Thymus (tissue), 14 donors: ENCODE measurements around the gene ZNF48. TPM values are rescaled to one million over a fixed set of nuclear protein-coding genes. Genes with fewer than 3 reads are reported as not detected.

Experiments used
- DNase-seq, 9 donors: peaks; one replicate each; pipeline ENCODE4 v3.0.0-alpha.2; 2013; ENCODE audit warnings: low spot score in 9 of 9, low read depth in 6 of 9, missing footprints in 1 of 9
- H3K27ac ChIP-seq, 2 donors: one replicate each; pipeline ENCODE4 v1.5.1; 2013; ENCODE audit warnings: control low read depth in 1 of 2, low read depth in 1 of 2, low read length in 1 of 2, mild to moderate bottlenecking in 1 of 2, moderate library complexity in 1 of 2
- H3K27me3 ChIP-seq, 2 donors: one replicate each; pipeline ENCODE4 v1.5.1; 2013; ENCODE audit warnings: low read length in 1 of 2; ENCODE audit not compliant: control insufficient read depth in 2 of 2, insufficient read depth in 1 of 2
- H3K36me3 ChIP-seq, 2 donors: one replicate each; pipeline ENCODE4 v1.5.1; 2013; ENCODE audit warnings: low read length in 1 of 2, mild to moderate bottlenecking in 1 of 2, moderate library complexity in 1 of 2; ENCODE audit not compliant: control insufficient read depth in 2 of 2, insufficient read depth in 2 of 2
- H3K4me1 ChIP-seq, 2 donors: one replicate each; pipeline ENCODE4 v1.5.1; 2013; ENCODE audit warnings: low read length in 2 of 2; ENCODE audit not compliant: control insufficient read depth in 2 of 2, insufficient read depth in 2 of 2
- H3K4me3 ChIP-seq, 2 donors: one replicate each; pipeline ENCODE4 v1.5.1; 2013; ENCODE audit warnings: low read length in 2 of 2, control low read depth in 1 of 2, mild to moderate bottlenecking in 1 of 2
- H3K9me3 ChIP-seq, 2 donors: one replicate each; pipeline ENCODE4 v1.5.1; 2013; ENCODE audit warnings: low read length in 1 of 2, mild to moderate bottlenecking in 1 of 2; ENCODE audit not compliant: control insufficient read depth in 2 of 2, insufficient read depth in 1 of 2
- WGBS: extraction: QIAGEN DNeasy Blood & Tissue Kit; methylation state at CpG from one replicate; pipeline ENCODE4 v1.1.7; 2013; 5-methylcytosine and 5-hydroxymethylcytosine counted together
- long read RNA-seq, 10 donors: transcript quantifications; one replicate each; lab custom pipeline, GENCODE V29; 2026
- polyA plus RNA-seq: library from polyadenylated mRNA; stranded (reverse); fragments of 200-250 nt; gene quantifications from one replicate; pipeline ENCODE4 v1.2.3, GENCODE V29; 2013
- total RNA-seq: library from RNA; stranded (reverse); fragments of 120-200 nt; gene quantifications from one replicate; pipeline ENCODE4 v1.2.4, GENCODE V29; 2013
- donor health status: healthy.

Gene ZNF48
- total RNA-seq (12.9 TPM), polyA plus RNA-seq (5.9 TPM)
- long read RNA-seq, donor 1, partial matches to known transcripts: 5 of 6 reads
- long read RNA-seq, donor 1, other reads (novel, unspliced or antisense): 0 of 6 reads
- long read RNA-seq, donor 2: 0 reads
- long read RNA-seq, donor 3, transcript ZNF48-203 (3 exons, 912 nt): major isoform, 6 of 235 reads
- long read RNA-seq, donor 3, partial matches to known transcripts: 145 of 235 reads
- long read RNA-seq, donor 3, other reads (novel, unspliced or antisense): 82 of 235 reads
- long read RNA-seq, donor 4, partial matches to known transcripts: 0 of 3 reads
- long read RNA-seq, donor 4, other reads (novel, unspliced or antisense): 0 of 3 reads
- long read RNA-seq, donor 5, transcript ZNF48-203 (3 exons, 912 nt): major isoform, 11 of 14 reads
- long read RNA-seq, donor 5, partial matches to known transcripts: 0 of 14 reads
- long read RNA-seq, donor 5, other reads (novel, unspliced or antisense): 0 of 14 reads
- long read RNA-seq, donor 6, partial matches to known transcripts: 0 of 7 reads
- long read RNA-seq, donor 6, other reads (novel, unspliced or antisense): 0 of 7 reads
- long read RNA-seq, donor 7, transcript ZNF48-203 (3 exons, 912 nt): major isoform, 7 of 108 reads
- long read RNA-seq, donor 7, partial matches to known transcripts: 67 of 108 reads
- long read RNA-seq, donor 7, other reads (novel, unspliced or antisense): 32 of 108 reads
- long read RNA-seq, donor 8, partial matches to known transcripts: 31 of 54 reads
- long read RNA-seq, donor 8, other reads (novel, unspliced or antisense): 23 of 54 reads
- long read RNA-seq, donor 9, partial matches to known transcripts: 65 of 124 reads
- long read RNA-seq, donor 9, other reads (novel, unspliced or antisense): 51 of 124 reads
- long read RNA-seq, donor 10, partial matches to known transcripts: 90 of 123 reads
- long read RNA-seq, donor 10, other reads (novel, unspliced or antisense): 29 of 123 reads

DNA sequence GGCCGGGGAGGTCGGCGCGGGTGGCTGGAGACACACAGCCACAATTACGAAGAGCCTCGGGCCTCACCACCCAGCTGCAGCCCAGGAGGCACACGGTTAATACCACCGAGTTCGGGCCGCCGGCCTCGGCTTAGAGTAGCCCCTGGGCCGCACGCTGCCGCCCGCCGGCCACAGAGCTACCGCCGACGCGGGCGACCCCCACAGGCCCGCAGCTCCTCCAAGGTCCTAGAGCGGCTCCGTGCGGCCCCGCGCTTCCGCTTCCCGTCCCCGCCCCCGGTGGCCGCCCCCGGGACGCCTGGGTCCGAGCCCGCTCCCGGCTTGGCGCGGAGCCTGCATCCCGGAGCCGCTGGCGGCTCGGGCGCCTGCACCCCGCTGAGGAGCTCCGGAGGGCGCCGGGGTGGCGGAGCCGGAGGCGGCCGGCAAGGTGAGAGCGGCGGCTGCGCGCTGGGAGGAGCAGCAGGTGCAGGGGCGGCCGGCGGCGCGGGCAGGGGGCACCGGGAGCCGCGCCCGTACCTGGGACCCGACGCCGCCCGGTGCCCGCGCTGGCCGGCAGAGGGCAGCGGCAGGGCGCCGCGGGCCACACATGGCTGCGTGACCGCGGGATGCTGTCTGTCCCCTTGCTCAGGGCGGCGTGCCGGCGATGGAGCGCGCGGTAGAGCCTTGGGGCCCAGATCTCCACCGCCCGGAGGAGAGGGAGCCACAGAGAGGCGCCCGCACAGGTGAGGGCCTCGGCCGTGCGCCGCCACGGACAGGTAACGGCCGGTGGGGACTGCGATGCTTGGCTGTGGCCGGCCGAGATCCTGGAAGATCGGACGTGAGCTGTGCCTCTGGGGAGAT, at the start of gene ZNF48:
Gene ZNF48 (plus strand): TSS at position 266 of the 837 bp plus-strand sequence. CDS start 375 bp downstream, at position 641.
- DNase-seq: peak in 3 of 9 donors; percentile 65 to 80 (median 66)
- H3K4me3 ChIP-seq: peak within 1 kb of the TSS; percentile 92 to 99
- H3K27ac ChIP-seq: peak within 1 kb of the TSS; percentile 59 to 85
- WGBS: under 1% methylated on average over 103 of the region's 103 CpGs
- H3K4me1 ChIP-seq: peaks cover 22 to 49% of the 10 kb centered on the region in 2 donors
- peaks cover 0 to 4% of the 10 kb centered on the region in 2 donors for H3K9me3 ChIP-seq
- H3K27me3 ChIP-seq: peaks cover 0 to 9% of the 10 kb centered on the region in 2 donors
- peaks cover 16 to 18% of the 10 kb centered on the region in 2 donors for H3K36me3 ChIP-seq

DNA sequence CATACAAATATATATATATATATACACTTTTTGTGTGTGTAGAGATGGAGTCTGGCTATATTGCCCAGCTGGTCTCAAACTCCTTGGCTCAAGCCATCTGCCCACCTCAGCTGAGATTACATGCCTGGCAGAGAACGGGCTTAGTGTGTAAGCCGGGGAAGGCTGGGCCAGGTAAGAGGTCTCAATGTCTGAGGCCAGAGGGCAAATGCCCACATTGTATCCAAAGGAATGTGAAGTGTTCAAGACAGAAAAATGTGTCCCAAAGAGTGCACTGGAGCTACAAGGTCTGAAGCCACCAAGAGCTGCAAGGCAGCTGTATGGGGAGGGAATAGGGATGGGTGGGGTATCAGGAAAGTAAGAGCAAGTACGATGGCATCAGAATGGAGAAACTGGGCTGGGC, 48.9 kb upstream of the ZNF48 start:
- 98% methylated on average over 3 of the region's 3 CpGs for WGBS
- H3K4me1 ChIP-seq: peaks cover 9 to 23% of the 10 kb centered on the region in 2 donors
- peaks cover 0 to 8% of the 10 kb centered on the region in 2 donors for H3K9me3 ChIP-seq
- DNase-seq: no peak
- no peak overlapping the region for H3K4me3 ChIP-seq
- H3K27ac ChIP-seq: no peak overlapping the region
- H3K36me3 ChIP-seq: peaks cover 12 to 18% of the 10 kb centered on the region in 2 donors
- H3K27me3 ChIP-seq: no peaks in the 10 kb centered on the region

DNA sequence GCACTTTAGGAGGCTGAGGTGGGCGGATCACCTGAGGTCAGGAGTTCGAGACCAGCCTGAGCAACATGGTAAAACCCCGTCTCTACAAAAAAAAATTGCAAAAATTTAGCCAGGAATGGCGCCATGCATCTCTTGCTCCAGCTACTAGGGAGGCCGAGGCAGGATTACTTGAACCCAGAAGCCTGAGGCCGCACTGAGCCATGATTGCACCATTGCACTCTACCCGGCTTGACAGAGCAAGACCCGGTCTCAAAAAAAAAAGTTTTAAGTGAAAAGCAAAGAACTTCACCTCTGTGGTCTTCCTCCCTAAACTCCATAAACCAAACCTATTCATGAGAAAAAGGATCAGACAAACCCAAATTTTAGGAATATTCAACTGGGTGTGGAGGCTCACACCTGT, 47.1 kb upstream of the ZNF48 start:
- H3K27ac ChIP-seq: no peak overlapping the region
- no peak overlapping the region for H3K4me3 ChIP-seq
- peaks cover 0 to 4% of the 10 kb centered on the region in 2 donors for H3K9me3 ChIP-seq
- WGBS: 98% methylated on average over 8 of the region's 8 CpGs
- H3K4me1 ChIP-seq: peaks cover 5 to 8% of the 10 kb centered on the region in 2 donors
- no peaks in the 10 kb centered on the region for H3K27me3 ChIP-seq
- no peak for DNase-seq
- peaks cover 29 to 36% of the 10 kb centered on the region in 2 donors for H3K36me3 ChIP-seq

DNA sequence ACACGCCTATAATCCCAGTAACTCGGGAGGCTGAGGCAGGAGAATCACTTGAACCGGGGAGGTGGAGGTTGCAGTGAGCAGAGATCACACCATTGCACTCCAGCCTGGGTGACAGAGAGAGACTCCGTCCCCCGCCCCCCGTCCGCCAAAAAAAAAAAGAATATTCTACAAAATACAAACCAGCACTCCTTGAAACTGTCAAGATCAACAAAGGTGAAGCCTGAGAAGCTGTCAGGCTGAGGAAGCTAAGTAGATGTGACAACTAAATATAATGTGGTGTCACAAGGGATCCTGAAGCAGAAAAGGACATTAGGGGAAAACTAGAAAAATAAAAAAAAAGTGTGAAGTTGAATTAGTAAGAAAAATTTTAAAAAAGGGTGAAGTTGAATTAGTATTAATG, 46.3 kb upstream of the ZNF48 start:
- no peak for DNase-seq
- Histone ChIP-seq H3K27me3 (no peaks in the 10 kb centered on the region), H3K36me3 (peaks cover 35 to 44% of the 10 kb centered on the region in 2 donors), H3K27ac (no peak overlapping the region), H3K4me3 (no peak overlapping the region), H3K9me3 (peaks cover 0 to 3% of the 10 kb centered on the region in 2 donors), H3K4me1 (peaks cover under 1 to 4% of the 10 kb centered on the region in 2 donors)
- 98% methylated on average over 7 of the region's 7 CpGs for WGBS

DNA sequence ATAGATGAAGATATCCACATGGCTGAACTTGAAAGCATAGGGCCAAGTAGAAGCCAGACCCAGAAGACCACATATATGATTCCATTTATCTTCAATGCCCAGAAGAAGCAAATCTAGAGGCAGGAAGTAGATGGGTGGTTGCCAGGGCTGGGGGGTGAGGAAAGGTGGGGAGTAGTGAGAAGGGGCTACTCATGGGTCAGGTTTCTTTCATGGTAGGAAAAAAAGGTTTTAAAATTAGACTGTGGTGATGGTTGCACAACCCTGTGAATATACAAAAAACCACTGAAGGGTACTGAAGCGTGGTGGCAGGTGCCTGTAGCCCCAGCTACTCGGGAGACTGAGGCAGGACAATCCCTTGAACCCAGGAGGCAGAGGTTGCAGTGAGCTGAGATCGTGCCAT, 45.5 kb upstream of the ZNF48 start:
- Histone ChIP-seq H3K27ac (no peak overlapping the region), H3K27me3 (no peaks in the 10 kb centered on the region), H3K36me3 (peaks cover 35 to 45% of the 10 kb centered on the region in 2 donors), H3K9me3 (peaks cover 0 to 3% of the 10 kb centered on the region in 2 donors), H3K4me1 (peaks cover 8 to 11% of the 10 kb centered on the region in 2 donors), H3K4me3 (no peak overlapping the region)
- WGBS: 93% methylated on average over 3 of the region's 3 CpGs
- no peak for DNase-seq

DNA sequence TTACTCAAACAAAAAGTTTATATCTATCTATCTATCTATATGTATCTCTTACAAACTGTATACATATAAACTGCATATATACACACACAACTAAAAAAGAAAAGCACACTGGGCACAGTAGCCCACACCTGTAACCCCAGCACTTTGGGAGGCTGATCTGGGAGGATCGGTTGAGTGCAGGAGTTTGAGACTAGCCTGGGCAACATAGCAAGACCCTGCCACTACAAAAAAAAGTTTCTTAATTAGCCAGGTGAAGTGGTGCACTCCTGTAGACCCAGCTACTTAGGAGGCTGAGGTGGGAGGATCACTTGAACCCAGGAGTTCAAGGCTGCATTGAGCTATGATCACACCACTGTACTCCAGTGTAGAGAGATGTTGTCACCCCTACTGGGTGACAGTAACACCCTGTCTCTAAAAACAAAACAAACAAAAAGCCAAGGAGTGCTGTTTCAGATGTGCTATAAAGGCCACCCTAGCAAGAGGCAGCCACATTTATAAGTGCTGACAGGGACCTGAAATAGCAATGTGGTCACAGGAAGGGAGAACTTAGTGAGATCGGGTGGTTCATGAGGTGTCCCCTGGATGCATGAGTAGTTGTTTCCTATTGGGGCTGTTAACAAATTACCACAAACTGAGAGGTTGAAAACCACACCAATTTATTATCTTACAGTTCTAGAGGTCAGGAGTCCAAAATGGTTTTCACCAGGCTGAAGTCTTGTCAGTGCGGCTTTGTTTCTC, 44.9 kb upstream of the ZNF48 start:
- no peak for DNase-seq
- H3K9me3 ChIP-seq: peaks cover 0 to 3% of the 10 kb centered on the region in 2 donors
- peaks cover 8 to 13% of the 10 kb centered on the region in 2 donors for H3K4me1 ChIP-seq
- H3K27ac ChIP-seq: no peak overlapping the region
- H3K36me3 ChIP-seq: peaks cover 35 to 45% of the 10 kb centered on the region in 2 donors
- no peak overlapping the region for H3K4me3 ChIP-seq
- no peaks in the 10 kb centered on the region for H3K27me3 ChIP-seq
- 94% methylated on average over 3 of the region's 3 CpGs for WGBS

DNA sequence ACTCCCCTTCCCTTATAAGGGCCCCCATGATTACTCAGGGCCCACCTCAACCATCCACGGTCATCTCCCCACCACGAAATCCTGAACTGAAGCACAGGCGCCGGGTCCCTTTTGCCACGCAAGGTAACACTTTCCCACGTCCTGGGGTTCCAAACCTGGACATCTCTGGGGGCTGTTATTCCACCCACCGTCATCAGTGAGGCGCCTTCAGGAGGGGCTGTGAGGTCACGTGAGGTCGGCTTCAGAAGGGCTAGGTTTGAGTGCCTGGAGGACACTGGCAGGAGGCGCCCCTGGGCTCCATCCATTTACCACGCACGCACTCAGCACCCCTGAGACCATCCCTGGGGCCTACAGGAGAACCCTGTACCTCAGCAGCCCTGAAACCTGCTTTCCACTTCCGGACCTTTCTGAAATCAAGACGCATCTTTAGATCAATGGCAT, 44.2 kb upstream of the ZNF48 start:
- H3K4me3 ChIP-seq: no peak overlapping the region
- 97% methylated on average over 15 of the region's 15 CpGs for WGBS
- H3K36me3 ChIP-seq: peaks cover 35 to 45% of the 10 kb centered on the region in 2 donors
- H3K27ac ChIP-seq: no peak overlapping the region
- H3K27me3 ChIP-seq: no peaks in the 10 kb centered on the region
- H3K4me1 ChIP-seq: peaks cover 8 to 21% of the 10 kb centered on the region in 2 donors
- no peak for DNase-seq
- H3K9me3 ChIP-seq: peaks cover 0 to 3% of the 10 kb centered on the region in 2 donors
